Suppressor macrophage (primary cell): ENCODE measurements around the gene CACNA1I.

Experiments
- DNase-seq, 4 experiments: peaks; one replicate each; pipeline ENCODE4 v3.0.0-alpha.2; 2020 to 2022

CACNA1I gene

GRCh38 chr22:39669432-39669831, 98.9 kb downstream of the CACNA1I start:
- no peak for DNase-seq

- DNase-seq = no peak
Measured at GRCh38 chr22:39671936-39672335, 101.4 kb downstream of the CACNA1I start.

GRCh38 chr22:39674536-39674935, 104.0 kb downstream of the CACNA1I start:
- no peak for DNase-seq

- DNase-seq = no peak
Measured at GRCh38 chr22:39675947-39676346, 105.4 kb downstream of the CACNA1I start.

GRCh38 chr22:39677967-39678366, 107.4 kb downstream of the CACNA1I start:
- no peak for DNase-seq

GRCh38 chr22:39678862-39679490, 108.4 kb downstream of the CACNA1I start:
- DNase-seq = no peak

GRCh38 chr22:39679652-39680051, 109.1 kb downstream of the CACNA1I start:
- DNase-seq = no peak

GRCh38 chr22:39680486-39680885, 109.9 kb downstream of the CACNA1I start:
- no peak for DNase-seq

GRCh38 chr22:39681038-39681861, 110.7 kb downstream of the CACNA1I start:
- no peak for DNase-seq

- no peak for DNase-seq
Measured at GRCh38 chr22:39682994-39683393, 112.4 kb downstream of the CACNA1I start.

GRCh38 chr22:39683639-39684038, 113.1 kb downstream of the CACNA1I start:
- DNase-seq = no peak

GRCh38 chr22:39684702-39685281, 114.2 kb downstream of the CACNA1I start:
- DNase-seq = no peak

- DNase-seq = no peak
Measured at GRCh38 chr22:39685336-39686177, 115.0 kb downstream of the CACNA1I start.

- no peak for DNase-seq
Measured at GRCh38 chr22:39686178-39686620, 115.6 kb downstream of the CACNA1I start.

GRCh38 chr22:39686776-39687525, 116.4 kb downstream of the CACNA1I start:
- no peak for DNase-seq

- DNase-seq = no peak
Measured at GRCh38 chr22:39688186-39688785, 117.7 kb downstream of the CACNA1I start.

- DNase-seq = no peak
Measured at GRCh38 chr22:39689421-39689820, 118.9 kb downstream of the CACNA1I start.

- DNase-seq = peak in 1 of 4 experiments; percentile 8
Measured at GRCh38 chr22:39690881-39691605, 120.5 kb downstream of the CACNA1I start.

GRCh38 chr22:39693943-39694500, 123.5 kb downstream of the CACNA1I start:
- no peak for DNase-seq

- DNase-seq = no peak
Measured at GRCh38 chr22:39697790-39698430, 127.4 kb downstream of the CACNA1I start.
